ENCODE results near the gene TXNDC15.

The TXNDC15 gene

DNA sequence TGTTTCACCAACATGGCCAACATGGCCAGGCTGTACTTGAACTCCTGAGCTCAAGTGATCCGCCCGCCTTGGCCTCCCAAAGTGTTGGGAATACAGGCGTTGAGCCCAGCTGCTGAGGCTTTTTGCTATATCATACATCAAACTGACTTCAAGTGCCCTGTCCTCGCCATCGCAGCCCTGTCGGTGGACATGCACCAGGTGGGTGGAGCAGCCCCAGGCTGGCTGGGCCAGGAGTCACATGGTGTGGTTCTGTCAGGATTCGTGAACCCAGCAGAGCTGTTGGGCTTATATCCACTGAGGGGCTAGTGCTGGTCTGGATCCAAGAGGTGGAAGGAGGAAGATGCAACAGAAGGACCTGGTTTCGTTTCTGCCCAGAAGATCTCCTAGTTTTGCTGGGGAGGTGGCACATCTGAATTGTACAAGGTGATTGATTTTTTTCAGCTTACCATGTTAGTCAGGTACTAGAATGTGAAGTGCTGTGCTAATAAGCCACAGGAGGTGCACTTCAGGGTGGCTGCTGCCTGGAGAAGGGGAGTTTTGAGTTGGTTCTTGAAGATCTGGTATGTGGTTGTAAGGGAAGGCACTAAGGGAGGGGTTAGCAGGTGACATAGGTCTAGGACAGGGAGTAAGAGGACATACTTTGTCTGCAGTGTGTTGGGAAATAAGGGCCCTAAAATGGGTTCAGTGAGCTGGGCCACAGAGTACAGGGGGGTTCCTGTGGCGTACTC is 46.8 kb downstream of the TXNDC15 start:
- no peak for DNase-seq

DNA sequence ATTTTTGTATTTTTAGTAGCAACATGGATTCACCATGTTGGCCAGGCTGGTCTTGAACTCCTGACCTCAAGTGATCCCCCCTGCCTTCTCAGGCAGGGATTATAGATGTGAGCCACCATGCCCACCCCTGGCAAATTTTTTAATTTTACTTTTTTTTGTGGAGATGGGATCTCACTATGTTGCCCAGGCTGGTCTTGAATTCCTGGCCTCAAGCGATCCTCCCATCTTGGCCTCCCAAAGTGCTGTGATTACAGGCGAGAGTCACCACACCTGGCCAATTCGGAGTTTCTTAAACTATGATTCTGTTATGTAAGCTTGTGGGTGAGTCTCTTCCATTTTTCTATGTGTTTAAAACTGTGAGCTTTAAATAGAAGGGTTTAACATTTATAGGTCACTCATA is 58.3 kb downstream of the TXNDC15 start:
- DNase-seq: no peak

DNA sequence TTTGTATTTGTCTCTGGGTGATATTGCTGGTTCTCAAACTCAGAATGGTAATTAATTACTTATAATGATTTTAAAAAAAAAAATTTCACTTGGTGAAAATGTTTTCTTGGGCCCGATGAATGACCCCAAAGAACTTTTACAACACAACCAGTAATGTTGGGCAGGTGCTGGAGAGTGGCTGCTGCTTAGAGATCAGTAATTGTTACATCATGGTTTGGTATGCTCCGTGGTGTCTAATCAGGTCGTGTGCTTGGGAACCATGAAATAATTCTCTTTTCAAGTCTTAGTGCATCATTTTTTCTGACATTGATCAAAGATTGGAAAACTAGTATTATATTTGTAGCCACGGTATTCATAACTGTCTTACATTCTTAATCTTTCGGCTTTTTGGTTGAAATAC is 60.0 kb downstream of the TXNDC15 start:
- no peak for DNase-seq

DNA sequence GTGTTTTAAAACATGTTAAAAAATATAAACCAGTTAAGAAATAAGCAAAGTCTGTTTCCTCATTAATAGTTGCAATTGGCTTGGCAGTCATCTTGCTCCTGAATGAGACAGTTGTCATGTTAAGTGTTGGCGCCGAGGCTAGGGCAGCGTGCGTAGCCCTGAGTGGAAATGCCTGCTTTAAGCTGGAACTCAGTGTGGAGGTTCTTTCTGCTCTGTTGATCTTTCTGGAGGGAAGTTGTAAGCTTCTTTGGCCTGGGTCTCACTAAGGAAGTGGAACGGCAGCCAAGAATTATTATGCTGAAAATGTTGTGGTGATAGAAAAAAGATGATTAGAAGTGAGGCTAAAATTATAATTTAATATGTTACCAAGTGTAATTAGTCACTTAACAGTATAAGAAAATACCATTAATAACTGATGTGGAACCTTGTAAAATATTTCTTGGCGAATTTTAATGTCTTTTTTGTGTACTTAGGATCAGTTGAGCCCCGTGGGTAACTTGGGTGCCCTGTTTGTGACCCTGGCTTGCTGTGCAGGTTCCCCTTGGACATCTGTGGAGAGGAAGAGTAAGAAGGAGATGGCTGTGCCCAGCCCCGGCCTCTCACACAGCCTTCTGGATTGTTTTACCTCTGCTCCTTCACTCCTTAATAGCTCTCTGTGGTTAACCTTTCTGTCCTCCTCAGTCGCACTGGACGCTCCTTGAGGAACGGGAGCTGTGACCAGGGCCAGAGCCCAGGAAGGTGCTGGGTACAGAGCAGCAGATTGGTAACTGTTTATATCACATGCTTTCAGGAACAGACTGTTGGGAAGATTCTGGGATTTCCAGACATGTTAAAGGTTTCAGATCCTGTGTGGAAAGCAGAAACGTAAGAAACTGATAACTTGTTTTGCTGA is 61.8 kb downstream of the TXNDC15 start:
- no peak for DNase-seq

DNA sequence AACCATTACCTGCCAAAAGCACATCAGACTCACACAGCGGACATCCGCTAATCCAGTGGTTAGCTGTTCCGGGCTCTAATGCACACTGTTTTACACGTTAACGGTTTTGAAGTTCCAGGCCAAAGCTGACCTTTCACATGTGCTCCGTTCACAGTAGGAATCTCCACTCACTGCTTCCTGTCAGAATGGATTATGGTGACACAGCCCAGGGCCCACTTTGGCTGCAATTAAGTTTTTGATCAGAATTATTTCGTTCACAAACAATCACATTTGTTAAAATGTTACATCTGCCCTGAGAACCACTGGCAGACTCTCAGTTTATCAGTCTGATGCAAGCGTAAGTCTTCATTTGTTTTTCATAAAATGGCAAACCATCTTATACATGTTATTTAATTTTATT is 63.4 kb downstream of the TXNDC15 start:
- DNase-seq: no peak

DNA sequence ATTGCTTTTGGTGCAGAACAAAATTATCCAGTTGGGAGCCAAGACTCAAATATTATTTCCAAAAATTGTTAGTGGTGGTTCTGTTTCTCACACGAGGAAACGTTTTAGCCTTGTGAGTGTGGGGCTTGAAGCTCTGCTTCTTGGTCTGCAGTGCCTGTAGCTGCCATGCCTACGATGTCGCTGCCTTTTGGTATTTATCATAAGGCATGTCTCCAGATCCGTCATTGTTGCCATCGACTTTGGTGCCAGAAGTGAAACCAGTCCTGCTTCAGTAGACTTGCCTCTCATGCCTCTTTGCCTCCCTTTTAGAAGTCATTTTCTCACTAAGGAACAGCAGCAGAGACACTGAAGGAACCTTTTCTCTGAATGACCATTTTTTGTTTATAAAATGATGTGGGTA is 63.9 kb downstream of the TXNDC15 start:
- DNase-seq: no peak

DNA sequence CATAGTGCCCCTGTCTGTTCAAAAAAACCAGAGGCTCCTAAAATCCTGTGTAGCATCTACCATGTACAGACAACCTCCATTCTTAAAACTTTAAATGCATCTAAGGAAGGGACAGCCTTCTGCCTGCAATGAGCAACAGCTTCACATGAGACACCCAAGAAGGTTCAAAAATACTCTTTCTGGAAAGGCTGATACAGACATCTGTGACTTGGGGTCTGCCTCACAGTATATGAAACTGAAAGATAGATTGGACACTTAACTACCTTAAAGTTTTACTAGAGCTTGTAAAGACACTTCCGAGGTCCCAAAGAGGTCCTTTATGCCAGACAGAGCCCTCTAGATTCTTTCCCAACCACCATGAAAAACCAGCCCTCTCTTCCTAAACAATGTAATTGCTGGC is 65.3 kb downstream of the TXNDC15 start:
- DNase-seq: no peak

DNA sequence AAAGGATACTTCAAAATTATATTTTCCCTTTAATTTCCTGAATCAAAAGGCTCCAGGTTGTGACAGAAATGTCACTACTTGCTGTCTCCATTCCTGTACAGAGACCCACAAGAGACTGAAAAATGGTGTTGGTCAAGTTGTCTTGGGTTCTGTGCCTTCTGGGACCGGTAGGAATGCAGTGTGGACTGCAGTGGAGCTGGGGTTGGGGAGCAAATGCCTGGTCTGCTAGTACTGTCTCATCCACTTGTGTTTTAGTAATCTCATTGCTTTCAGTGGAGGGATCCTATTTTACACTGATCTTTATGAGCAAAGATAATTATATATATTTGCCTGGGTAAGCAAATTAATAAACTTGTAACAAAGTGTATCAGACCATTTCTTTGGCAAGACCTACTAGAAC is 69.4 kb downstream of the TXNDC15 start:
- no peak for DNase-seq

DNA sequence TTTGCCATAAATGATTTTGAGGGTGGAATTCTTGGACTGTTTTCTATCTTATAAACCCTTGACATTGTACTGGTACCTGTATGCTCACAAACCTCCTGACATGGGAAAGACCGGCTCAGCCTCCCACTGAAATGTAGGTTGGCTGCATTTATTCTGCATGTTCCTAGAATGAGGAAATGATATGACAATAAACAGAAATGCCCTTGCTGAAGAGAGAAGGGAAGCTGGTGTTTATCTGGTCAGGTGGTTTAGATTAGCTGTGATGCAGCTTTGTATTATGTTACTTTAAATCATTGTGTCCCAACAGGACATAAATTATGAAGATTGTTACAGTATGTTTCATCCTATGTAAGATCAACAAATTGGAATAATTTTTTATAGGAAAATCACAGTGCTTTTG is 70.5 kb downstream of the TXNDC15 start:
- DNase-seq: no peak

DNA sequence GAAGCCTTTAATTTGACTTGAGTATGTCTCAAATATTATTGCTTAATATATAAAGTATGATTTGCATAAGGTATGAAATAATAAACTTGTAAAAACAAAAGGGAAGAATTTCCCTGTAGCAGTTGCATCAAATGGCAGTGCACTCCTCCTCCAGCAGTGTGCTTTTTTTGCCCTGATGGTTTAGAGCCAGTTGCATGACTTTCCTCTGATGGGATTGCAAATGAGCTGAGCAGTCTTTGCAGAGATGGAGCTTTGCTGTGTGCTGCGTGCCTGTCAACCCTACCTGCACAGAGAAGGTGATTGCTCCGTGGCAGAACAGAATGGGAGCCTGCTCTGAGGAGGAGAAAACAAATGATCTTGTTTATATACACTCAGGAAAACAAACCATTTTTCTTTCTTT is 70.9 kb downstream of the TXNDC15 start:
- no peak for DNase-seq

DNA sequence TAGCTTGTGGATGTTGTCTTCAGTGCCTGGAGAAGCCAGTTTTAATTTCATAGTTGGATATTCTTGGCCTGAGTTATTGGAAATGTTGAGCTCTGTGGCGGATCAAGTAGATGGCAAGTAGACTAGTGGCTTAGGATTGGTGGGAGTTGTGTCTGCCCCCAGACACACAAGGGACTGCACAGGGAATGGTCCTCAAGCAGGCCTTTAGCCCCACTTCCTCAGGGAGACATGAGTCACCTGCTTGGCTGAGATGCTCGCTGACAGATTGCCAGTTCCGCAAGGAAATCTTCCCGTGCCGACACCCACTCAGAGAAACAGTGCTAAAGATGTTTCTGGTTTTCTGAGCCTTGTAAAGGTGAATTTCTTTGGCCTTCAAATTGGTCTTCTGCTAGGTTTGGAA is 74.7 kb downstream of the TXNDC15 start:
- no peak for DNase-seq

DNA sequence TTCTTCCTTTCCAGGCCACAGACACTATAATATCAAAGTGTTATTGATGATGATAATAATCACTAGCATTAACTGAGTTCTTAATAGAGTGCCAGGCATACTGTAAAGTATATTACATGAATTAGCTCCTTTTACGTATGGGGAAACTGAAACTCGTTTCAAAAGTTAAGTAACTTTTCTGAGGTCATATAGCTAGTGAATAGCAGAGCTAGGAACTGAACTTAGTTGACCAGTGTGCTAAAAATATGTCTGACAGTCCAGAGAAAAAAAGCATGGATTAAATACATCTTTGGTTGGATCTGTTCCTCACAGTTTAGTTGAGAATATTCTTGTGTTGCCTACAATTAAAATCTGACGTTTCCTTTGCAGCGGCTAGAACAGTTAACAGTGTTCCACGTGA is 75.1 kb downstream of the TXNDC15 start:
- no peak for DNase-seq
